Ishikawa (cell line): ENCODE data around the gene HMOX1.

Source experiments
- CEBPB ChIP-seq: IDR thresholded peaks from 2 replicates; pipeline ENCODE4 v1.6.1; 2012
- CREB1 ChIP-seq: IDR thresholded peaks from 2 replicates; pipeline ENCODE4 v1.6.1; 2012; ENCODE audit warnings: low read depth
- EGR1 ChIP-seq: IDR thresholded peaks from 2 replicates; pipeline ENCODE4 v1.6.1; 2012
- EP300 ChIP-seq: IDR thresholded peaks from 2 replicates; pipeline ENCODE4 v1.6.1; 2012; ENCODE audit warnings: borderline replicate concordance
- FOXM1 ChIP-seq: IDR thresholded peaks from 2 replicates; pipeline ENCODE4 v1.6.1; 2012; ENCODE audit warnings: low read depth, borderline replicate concordance
- MAX ChIP-seq: IDR thresholded peaks from 2 replicates; pipeline ENCODE4 v1.6.1; 2012
- NFIC ChIP-seq: IDR thresholded peaks from 2 replicates; pipeline ENCODE4 v1.6.1; 2012
- RAD21 ChIP-seq: IDR thresholded peaks from 2 replicates; pipeline ENCODE4 v1.6.1; 2012; ENCODE audit warnings: low read depth
- REST ChIP-seq: IDR thresholded peaks from 2 replicates; pipeline ENCODE4 v1.6.1; 2012; ENCODE audit warnings: low read depth, mild to moderate bottlenecking
- TAF1 ChIP-seq: IDR thresholded peaks from 2 replicates; pipeline ENCODE4 v1.6.1; 2012; ENCODE audit warnings: low read depth, mild to moderate bottlenecking
- TCF12 ChIP-seq: IDR thresholded peaks from 2 replicates; pipeline ENCODE4 v1.6.1; 2012; ENCODE audit warnings: low read depth
- TEAD4 ChIP-seq: IDR thresholded peaks from 2 replicates; pipeline ENCODE4 v1.6.1; 2012
- USF1 ChIP-seq: IDR thresholded peaks from 2 replicates; pipeline ENCODE4 v1.6.1; 2012
- YY1 ChIP-seq: IDR thresholded peaks from 2 replicates; pipeline ENCODE4 v1.6.1; 2012; ENCODE audit warnings: low read depth
- ZBTB7A ChIP-seq: IDR thresholded peaks from 2 replicates; pipeline ENCODE4 v1.6.1; 2012; ENCODE audit warnings: low read depth

Gene HMOX1

GRCh38 chr22:35380537-35381423 lies at the start of gene HMOX1:
HMOX1 (plus strand) TSS chr22:35381096; CDS start chr22:35381174, 78 bp downstream.
- TF ChIP-seq CEBPB (peak; percentile 80), CREB1 (no peak), NFIC (no peak), FOXM1 (0 out of 2 replicates have a peak, but pooled peaks have one; percentile 18), RAD21 (peak; percentile 20; the same call in 1 of the 2 replicates), YY1 (no peak), MAX (peak; percentile 77), USF1 (peak; percentile 97), TEAD4 (peak; percentile 33), ZBTB7A (no peak), TAF1 (peak; percentile 37; the same call in 1 of the 2 replicates)

GRCh38 chr22:35332278-35332677 lies 48.6 kb upstream of the HMOX1 start:
- TF ChIP-seq CREB1 (no peak), RAD21 (no peak), EGR1 (no peak), REST (no peak), NFIC (no peak), YY1 (no peak), TEAD4 (no peak), TCF12 (no peak), ZBTB7A (no peak), EP300 (no peak), TAF1 (no peak), CEBPB (no peak), USF1 (no peak), FOXM1 (no peak), MAX (no peak)

- TF ChIP-seq EGR1 (no peak), TEAD4 (no peak), MAX (no peak), ZBTB7A (no peak), CREB1 (no peak)
Measured at GRCh38 chr22:35333220-35333619, 47.7 kb upstream of the HMOX1 start.

- no peak for TF ChIP-seq REST
- TF ChIP-seq FOXM1, result no peak
- no peak for TF ChIP-seq ZBTB7A
- TF ChIP-seq RAD21, result no peak
- TF ChIP-seq CEBPB, result no peak
- no peak for TF ChIP-seq CREB1
- no peak for TF ChIP-seq TEAD4
- no peak for TF ChIP-seq EP300
- no peak for TF ChIP-seq TAF1
- TF ChIP-seq USF1, result no peak
Measured at GRCh38 chr22:35334004-35334403, 46.9 kb upstream of the HMOX1 start.

- TF ChIP-seq ZBTB7A, result no peak
- no peak for TF ChIP-seq CREB1
- TF ChIP-seq REST, result no peak
- TF ChIP-seq RAD21, result no peak
- TF ChIP-seq NFIC, result no peak
- TF ChIP-seq TAF1, result no peak
- TF ChIP-seq TEAD4, result no peak
- TF ChIP-seq TCF12, result no peak
Measured at GRCh38 chr22:35335468-35335867, 45.4 kb upstream of the HMOX1 start.
